HG02970 (cell line): ENCODE measurements around the gene JMJD1C.

Source experiments
- ATAC-seq: cut with Tn5 transposase; IDR thresholded peaks from one replicate; pipeline ENCODE4 v1.9.1; 2021; ENCODE audit warnings: mild to moderate bottlenecking, moderate library complexity, moderate number of reproducible peaks; ENCODE audit not compliant: unreplicated experiment, low FRiP score

The JMJD1C gene

DNA sequence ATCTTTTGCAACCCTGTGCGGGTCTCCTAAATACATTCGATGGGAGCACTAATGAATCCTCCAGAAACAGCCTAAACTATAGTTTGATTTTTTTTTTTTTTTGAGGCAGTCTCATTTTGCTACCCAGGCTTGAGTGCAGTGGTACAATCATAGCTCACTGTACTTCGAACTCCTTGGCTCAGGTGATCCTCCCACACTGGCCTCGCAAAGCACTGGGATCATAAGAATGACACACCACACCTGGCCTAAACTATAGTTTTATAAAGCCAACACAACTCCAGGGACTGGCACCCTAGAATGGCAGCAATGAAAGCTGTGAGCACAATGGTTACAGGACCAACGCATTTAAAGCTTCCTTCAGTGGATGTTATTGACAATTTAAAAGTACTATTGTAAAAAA, 14.5 kb upstream of the JMJD1C start:
- no peak for ATAC-seq

DNA sequence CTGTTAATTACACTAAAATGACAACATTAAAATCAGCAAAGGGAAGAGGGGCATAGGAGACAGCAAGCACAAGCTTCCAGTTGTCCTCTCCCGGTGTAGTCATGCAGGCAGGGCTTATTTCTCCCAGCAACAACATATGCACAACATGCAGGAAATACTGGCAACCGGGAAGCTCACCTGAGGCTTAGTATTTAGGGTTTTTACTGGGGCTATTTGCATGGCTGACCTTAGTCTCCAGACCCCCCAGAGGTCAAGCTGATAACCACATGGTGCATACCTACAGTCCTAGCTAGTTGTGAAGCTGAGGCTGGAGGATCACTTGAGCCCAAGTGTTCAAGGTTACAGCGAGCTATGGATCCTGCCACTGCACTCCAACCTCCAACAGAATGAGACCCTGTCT, 12.8 kb upstream of the JMJD1C start:
- ATAC-seq, result no peak

DNA sequence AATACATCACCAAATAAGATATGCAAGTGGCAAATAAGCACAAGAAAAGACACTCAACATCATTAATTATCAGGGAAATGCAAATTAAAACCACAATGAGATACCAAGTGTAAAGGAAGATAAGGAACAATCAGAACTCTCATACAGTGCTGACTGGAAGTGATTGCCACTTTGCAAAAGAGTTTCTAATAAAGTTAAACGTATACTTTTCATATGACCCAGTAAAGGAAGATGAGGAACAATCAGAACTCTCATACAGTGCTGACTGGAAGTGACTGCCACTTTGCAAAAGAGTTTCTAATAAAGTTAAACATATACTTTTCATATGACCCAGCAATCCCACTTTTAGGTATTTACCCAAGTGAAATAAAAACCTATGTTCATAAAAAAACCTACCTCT, 12.2 kb upstream of the JMJD1C start:
- no peak for ATAC-seq

DNA sequence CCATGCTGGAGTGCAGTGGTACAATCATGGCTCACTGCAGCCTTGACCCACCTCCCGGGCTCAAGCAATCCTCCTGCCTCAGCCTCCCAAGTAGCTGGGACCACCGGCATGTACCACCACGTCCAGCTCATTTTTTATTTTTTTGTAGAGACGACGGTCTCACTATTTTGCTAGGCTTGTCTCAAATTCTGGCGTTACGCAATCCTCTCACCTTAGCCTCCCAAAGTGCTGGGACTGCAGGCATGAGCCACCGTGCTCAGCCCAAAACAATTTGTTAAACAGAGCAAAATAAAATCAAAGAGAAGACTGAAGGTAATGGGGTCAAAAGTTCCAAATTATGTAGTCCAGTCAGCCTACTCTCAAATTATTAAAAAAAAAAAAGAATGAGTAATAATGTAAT, 8.7 kb upstream of the JMJD1C start:
- ATAC-seq, result no peak

DNA sequence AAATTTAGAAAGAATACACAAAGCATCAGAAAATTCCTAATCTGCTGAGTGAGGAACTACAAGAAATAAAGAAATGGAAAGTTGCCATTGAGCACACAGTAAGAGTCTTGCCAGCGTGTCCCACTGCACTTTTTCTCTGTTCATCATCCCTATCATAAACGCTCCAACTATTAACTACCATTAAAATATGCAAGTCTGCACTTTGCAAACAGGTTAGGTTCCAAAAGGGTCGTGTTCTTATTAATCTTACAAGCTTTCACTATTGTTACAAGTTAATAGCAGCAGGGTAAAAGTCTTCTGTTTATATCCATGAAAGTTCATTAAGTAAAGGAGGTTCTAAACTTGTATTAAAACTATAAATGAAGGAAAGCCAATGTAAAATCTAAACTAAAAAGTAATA, 5.2 kb upstream of the JMJD1C start:
- ATAC-seq, result no peak

DNA sequence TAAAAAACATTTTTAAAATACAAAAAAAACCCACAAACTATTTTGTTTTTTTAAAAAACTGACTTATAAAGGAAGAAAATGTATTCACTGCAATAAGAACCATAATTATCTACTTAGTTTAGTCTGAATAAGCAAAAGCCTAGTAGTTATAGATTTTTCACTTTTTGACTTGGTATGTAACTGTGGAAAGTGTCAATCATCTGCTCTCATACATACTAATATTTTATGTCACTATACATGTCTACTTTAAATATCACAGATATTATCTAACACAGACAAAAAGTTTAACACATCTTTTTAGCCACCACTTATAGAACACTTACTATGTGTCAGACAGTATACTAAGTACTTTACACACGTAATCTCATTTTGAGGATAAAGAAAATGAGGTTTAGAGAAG, 3.2 kb upstream of the JMJD1C start:
- no peak for ATAC-seq

DNA sequence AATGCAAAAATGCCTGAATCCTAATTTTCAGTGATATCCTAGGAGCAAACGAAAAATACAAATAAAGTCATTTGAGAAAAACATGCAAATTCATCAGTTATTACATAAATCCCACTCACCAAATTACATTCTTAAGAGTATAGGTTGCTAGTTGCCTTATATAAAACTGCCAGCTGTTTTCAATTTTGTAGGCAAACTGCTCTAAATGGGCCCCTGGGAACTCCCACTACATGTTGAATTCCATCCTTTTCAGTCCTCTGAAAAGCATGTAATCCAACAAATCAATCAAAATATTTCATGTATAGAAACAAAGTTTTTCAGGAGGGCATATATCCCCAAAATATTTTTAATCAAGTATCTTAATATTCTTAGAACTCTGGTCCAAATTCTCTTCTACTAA, 2.1 kb upstream of the JMJD1C start:
- ATAC-seq, result no peak

DNA sequence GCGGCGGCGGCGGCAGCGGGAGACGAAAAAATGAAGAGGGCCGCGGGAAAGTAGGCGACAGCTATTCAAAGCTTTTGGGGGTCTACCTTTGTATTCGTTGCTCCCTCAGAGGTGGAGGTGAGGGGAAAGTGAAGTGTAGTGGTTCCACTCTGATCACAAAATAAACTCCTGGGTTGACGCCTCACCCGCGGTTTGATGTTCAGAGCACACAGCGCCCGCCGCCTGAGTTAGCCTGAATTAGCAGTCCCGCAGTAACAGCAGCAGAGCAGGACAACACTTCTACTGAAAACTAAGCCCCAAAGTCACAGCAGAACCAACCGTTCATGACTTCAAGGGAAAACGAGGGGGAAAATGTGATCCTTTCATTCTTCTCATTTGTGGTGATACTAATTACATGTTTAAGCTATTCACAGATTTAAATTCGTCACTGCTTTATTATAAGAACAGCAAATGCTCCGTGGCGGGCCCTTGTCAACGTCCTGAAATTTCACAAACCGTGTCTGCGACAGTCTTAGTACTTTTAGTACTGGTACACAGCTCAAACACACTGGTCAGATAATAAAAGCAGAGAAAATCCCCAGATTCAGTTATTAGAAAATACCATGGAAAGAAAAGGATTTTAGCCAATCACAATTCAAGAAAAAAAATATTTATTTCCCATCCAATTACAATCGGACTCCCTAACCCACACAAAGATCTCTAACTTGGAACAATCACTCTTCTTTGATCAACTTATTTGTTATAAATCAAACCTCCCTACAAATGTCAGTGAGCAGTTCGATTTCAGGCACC, 563 bp upstream of the JMJD1C start:
- ATAC-seq, result peak; percentile 22

DNA sequence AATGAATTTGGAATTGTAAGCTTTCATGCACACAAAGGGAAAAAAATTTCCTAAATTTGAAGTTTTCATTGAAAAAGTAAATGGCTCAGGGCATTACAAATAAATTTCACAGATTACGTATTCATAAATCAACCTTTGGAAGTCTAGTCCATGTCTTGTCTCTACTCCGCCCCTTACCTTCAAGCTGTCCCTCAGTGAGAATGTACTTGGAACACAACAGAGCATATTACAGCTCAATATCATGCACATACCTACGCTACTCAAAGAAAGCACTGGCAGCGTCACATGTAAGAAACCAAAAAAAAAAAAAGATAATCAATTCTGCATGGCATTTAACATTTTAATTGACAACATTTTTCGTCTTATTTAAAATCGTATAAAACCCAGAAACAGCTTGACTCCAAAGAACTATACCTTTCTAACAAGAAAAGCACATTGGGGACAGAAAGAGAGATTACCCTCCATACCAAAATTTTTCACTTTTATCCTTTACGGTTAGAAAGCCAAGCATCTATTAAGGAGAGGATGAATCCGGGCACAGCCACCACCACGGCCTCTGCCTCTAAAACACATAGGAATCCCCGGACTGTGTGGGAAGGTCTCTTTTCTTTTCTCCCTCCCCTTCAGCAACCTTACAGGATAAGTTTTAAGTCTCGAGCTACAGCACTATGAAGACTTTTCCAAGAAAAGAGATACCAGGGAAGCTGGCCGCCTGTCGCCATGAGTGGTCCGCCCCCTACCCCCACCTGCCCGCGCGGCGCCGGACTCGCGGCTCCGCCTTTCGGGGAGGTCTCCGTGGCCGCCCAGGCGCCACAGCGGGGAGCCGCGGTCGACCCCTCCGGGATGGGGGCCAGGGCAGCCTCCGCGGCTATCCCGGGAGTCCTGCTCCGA, 1.1 kb downstream of the JMJD1C start:
- ATAC-seq, result peak; percentile 55

DNA sequence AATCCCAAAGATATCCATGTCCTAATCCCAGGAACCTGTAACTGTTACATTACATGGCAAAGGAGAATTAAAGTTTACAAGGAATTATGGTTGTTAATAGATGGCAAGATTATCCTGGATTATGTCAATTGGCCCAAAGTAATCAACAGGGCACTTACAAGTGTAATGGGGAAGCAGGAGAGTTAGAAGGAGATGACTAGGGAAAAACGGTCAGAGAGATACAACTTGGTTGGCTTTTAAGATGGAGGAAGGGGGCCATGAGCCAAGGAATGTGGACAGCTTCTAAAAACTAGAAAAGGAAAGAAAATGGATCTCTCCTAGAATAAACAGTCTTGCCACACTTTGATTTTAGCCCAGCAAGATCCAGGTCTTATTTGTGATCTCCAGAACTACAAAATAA, 3.3 kb downstream of the JMJD1C start:
- no peak for ATAC-seq

DNA sequence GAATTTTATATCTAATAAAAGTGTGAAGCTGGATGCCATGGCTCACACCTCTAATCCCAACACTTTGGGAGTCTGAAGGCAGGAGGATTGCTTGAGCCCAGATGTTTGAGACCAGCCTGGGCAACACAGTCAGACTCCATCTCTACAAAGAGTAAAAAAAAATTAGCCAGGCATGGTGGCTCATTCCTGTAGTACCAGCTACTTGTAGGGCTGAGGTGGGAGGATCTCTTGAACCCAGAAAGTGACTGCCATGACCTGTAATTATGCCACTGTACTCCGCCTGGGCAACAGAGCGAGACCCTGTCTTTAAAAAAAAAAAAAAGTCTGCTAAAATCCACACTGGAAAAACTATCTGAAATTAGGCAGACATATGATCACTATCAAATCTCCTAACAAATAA, 7.6 kb downstream of the JMJD1C start:
- ATAC-seq, result no peak

DNA sequence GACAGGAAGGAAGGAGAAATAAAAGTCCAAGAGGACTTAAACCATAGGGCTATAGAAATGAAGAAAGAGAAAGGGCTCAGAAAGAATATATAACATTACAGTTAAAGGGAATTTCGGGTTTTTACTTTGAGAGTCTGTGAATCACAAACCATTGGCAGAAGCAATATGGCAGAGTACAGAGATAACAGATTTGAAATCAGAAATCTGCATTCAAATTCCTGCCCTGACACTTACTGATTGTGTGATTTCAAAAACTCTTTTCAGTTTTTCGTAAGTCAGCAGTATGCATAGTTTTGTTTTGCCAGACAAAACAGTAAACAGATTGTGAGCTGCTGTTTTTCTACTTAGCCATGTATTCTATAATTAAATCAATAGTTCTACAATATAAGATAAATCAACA, 8.2 kb downstream of the JMJD1C start:
- ATAC-seq, result no peak

DNA sequence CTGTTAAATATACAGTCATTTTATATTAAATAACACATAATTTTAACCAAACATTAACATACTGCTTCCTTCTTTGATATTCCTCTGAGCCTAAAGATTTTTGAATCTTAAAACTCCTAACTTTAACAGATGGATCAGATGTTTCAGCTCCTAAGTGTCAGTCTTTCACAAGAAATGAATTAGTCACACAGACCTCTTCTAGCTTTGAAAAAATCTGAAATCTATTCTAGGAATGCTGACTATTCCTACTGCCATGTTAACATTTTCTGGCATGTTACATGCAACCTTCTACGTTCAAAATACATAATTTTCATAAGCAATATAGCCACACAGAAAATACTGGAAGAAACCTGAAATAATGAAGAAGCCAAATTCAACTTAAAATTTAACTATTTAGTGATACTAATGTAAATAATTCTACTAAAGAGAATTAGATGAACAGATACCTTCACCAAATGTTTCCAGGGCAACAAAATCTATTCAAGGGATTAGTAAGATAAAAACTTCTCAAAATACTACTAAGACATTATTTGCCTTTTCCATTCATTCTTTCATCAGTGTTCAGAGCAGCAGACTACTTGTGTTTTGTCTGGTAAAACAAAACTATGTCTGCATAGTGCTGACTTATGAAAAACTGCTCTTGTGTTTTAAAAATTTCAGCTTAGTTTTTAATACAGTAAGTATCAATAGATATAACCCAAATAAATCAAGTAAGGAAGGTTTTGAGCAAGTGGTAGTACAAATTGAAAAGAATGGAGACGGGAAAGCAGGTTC, 9.2 kb downstream of the JMJD1C start:
- ATAC-seq, result no peak

DNA sequence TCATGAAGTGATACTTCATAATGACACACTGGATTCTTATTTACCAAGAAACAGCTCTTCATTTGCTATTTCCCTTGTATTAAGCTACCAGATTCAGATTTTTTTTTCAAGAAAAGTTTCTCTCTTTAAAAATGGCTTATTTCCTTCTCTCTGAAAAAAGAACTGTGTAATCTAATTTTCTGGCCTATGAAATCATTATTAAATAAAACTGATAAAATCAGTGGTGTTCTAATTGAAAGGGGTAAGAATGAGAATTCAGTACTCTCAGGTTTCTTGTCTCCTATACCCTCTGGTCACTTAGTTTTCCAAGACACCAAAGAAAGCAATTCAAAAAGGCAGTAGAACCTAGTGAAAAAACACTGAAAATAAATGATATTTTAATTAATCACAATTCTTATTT, 10.3 kb downstream of the JMJD1C start:
- no peak for ATAC-seq

DNA sequence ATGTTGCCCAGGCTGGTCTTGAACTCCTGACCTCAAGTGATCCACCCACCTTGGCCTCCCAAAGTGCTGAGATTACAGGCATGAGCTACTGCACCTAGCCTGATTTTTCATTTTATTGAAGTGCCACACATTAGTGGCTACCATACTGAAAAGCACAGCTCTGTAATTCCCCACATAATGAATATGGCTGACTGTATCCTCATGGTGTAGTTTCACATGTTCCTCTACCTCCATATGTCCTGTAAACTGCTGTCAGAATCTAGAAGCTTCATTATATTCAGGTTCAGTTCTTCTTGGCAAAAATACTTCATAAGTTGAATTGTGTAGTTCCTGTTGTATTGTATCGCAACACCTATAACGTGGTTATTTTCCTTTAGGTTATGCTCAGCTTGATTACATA, 11.1 kb downstream of the JMJD1C start:
- ATAC-seq, result no peak

DNA sequence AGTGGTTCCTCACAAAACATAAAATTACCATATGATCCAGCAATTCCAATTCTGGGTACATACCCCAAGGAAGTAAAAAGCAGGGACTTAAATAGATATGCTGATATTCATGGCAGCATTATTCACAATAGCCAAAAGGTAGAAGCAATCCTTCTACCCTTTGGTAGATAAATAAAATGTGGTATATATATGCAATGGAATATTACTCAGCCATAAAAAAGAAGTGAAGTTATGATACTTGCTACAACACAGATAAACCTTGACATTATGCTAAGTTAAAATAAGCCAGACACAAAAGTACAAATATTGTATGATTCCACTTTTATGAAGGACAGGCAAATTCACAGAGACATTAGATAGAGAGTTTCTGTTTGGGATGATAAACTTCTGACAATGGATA, 13.3 kb downstream of the JMJD1C start:
- no peak for ATAC-seq

DNA sequence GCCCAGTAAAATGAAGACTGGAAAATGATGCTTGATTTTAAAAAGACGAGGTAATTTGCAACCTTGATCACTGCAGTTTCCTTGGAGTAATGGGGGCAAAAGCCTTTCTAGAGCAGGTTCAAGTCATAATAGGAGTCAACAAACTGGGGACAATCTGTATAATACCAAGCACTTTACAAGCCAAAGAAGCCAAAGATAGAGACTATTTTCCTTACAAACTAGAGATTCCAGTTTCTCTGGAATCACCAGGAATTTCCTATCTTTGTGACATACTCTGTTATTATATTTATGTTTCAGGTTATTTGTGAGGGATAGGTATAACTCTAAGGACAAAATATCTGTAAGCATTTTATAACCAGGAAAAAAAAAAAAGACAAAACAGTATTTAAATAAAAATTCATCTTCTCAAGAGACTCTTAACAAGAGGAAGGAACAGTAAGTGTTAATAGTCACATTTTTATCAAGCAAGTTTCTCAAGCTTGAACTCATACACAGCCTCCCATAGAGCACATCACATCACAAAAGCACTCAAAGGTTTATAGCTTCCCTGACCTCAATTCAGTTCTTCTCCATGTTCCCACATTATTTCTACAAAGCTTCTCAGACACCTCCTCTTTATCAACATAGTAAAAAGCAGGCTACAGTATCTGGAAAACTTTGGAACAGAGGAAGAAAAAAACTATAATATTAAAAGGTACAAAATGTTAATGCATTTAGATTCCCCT, 18.9 kb downstream of the JMJD1C start:
- no peak for ATAC-seq

DNA sequence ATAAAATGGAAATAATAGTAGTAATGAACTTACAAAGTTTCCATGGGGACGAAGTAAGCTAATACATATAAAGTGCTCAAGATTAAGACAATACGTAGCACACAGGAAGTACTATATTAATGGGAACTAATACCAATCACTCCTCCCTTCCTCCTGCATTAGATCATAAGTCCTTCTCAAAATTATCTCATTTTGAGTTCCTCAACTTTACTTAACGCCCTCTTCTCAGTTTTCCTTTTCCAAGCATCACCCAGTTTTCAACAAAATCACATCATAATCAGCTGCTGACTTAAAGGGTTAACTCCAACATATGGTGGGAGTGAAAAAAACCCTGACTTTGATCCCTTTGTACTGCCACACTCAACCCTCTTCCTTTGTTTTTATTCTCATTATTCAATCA, 24.4 kb downstream of the JMJD1C start:
- no peak for ATAC-seq

DNA sequence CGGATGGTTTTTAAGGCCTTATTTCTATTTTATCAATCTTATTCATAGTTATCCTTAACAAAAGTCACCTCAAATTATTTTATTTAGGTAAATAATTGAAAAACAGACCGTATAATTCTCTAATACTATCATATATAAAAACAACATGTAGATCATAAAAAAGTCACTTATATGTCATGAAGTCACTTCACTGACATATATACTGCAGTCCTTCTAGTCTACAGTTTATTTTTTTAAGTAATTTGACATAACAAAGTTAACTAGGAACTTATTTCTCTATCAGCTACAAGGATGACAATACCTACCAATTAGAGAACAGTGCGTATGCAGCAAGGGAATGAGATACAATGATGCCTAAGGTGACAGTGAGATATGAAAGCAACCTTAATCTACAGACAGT, 26.2 kb downstream of the JMJD1C start:
- ATAC-seq, result no peak
